ENCODE results near the gene METTL13.

Gene METTL13

DNA sequence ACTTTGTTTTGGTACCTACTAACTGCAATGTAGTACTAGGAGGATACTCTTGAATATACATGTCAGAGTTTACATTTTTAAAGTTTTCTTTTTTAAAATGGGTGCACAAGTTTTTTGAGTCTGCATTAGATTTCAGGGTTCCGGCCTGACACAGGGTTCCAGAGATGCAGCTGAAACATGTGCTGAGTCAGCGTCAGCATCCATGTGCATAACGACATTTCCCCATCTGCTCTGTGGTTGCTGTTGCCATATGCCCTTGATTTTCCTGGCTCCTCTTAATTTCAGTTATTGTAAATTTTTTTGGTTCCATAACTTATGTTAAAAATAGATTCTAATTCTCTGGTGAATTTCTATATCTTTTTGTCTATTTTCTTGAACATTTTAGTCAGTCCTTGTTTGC, 12.3 kb upstream of the METTL13 start:
- H3K4me3 ChIP-seq (ENCODE audit: low read length in 2 of 2) = no peak overlapping the region
- H3K27me3 ChIP-seq (ENCODE audit: control insufficient read depth in 1 of 2, insufficient read depth in 2 of 2, low read length in 2 of 2) = no peaks in the 10 kb centered on the region
- no peak overlapping the region for H3K27ac ChIP-seq (ENCODE audit: low read length)

GRCh38 chr1:171769754-171770153, 11.7 kb upstream of the METTL13 start:
- Histone ChIP-seq H3K36me3 (ENCODE audit: control insufficient read depth in 2 of 2, insufficient read depth in 2 of 2, low read length in 2 of 2) (no peaks in the 10 kb centered on the region), H3K9me3 (ENCODE audit: control insufficient read depth in 2 of 2, low read length in 2 of 2) (no peaks in the 10 kb centered on the region), H3K4me1 (ENCODE audit: control insufficient read depth, insufficient read depth, low read length) (no peaks in the 10 kb centered on the region), H3K4me3 (ENCODE audit: low read length in 2 of 2) (no peak overlapping the region), H3K27ac (ENCODE audit: low read length) (no peak overlapping the region), H3K27me3 (ENCODE audit: control insufficient read depth in 1 of 2, insufficient read depth in 2 of 2, low read length in 2 of 2) (no peaks in the 10 kb centered on the region), H3K9ac (ENCODE audit: low read length in 2 of 2) (no peak overlapping the region)

More for the DNA sequence above, 12.3 kb upstream of the METTL13 start:
- no peak overlapping the region for H3K9ac ChIP-seq (ENCODE audit: low read length in 2 of 2)
- H3K9me3 ChIP-seq (ENCODE audit: control insufficient read depth in 2 of 2, low read length in 2 of 2) = no peaks in the 10 kb centered on the region
- no peaks in the 10 kb centered on the region for H3K4me1 ChIP-seq (ENCODE audit: control insufficient read depth, insufficient read depth, low read length)
- no peaks in the 10 kb centered on the region for H3K36me3 ChIP-seq (ENCODE audit: control insufficient read depth in 2 of 2, insufficient read depth in 2 of 2, low read length in 2 of 2)

DNA sequence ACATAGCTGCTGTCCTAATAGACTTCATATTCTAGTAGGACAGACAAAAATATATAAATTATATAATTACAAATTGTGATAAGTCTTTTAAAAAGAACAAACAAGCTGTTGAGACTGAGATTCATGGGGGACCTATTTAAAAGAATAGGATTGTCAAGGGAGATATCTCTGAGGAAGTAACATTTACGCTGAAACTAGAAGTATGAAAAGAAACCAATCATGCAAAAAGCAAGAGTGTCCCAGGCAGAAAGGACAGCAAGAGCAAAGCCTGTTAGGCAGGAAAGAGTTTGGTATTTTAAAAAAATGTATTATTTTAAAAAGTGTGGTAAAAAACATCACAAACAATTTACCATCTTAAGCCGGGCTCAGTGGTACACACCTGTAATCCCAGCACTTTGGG, 9.1 kb upstream of the METTL13 start:
- no peak overlapping the region for H3K27ac ChIP-seq (ENCODE audit: low read length)
- H3K9me3 ChIP-seq (ENCODE audit: control insufficient read depth in 2 of 2, low read length in 2 of 2) = no peaks in the 10 kb centered on the region
- H3K36me3 ChIP-seq (ENCODE audit: control insufficient read depth in 2 of 2, insufficient read depth in 2 of 2, low read length in 2 of 2) = no peaks in the 10 kb centered on the region
- H3K4me3 ChIP-seq (ENCODE audit: low read length in 2 of 2) = no peak overlapping the region
- no peaks in the 10 kb centered on the region for H3K27me3 ChIP-seq (ENCODE audit: control insufficient read depth in 1 of 2, insufficient read depth in 2 of 2, low read length in 2 of 2)
- H3K9ac ChIP-seq (ENCODE audit: low read length in 2 of 2) = no peak overlapping the region
- no peaks in the 10 kb centered on the region for H3K4me1 ChIP-seq (ENCODE audit: control insufficient read depth, insufficient read depth, low read length)

DNA sequence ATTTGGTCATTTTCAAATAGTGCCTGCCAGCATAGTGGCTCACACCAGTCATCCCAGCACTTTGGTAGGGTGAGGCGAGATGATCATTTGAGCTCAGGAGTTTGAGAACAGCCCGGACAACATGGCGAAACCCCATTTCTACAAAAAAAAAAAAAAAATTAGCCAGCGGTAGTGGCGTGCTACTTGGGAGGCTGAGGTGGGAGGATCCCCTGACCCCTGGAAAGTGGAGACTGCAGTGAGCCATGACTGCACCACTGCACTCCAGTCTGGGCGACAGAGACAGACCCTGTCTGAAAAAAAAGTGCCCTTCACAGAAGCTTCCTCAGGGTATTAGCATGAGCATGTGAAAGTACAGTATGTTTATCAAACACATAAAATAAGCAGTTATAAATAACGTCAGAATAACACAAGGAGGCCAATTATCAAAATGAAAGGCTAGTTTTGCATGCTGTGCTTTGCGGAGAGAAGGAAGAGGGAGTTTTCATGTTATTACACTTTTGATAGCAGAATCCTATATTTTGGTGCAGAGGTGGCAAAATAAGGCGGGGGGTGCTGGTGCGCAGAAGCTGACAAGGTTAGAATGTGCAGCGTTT, 781 bp upstream of the METTL13 start:
- Histone ChIP-seq H3K9ac (ENCODE audit: low read length in 2 of 2) (peak overlapping the region; percentile 79 to 89), H3K4me3 (ENCODE audit: low read length in 2 of 2) (peak overlapping the region; percentile 75 to 81), H3K4me1 (ENCODE audit: control insufficient read depth, insufficient read depth, low read length) (peaks cover 15% of the 10 kb centered on the region), H3K9me3 (ENCODE audit: control insufficient read depth in 2 of 2, low read length in 2 of 2) (no peaks in the 10 kb centered on the region), H3K36me3 (ENCODE audit: control insufficient read depth in 2 of 2, insufficient read depth in 2 of 2, low read length in 2 of 2) (peaks cover 5 to 9% of the 10 kb centered on the region in 2 donors), H3K27ac (ENCODE audit: low read length) (peak overlapping the region; percentile 85), H3K27me3 (ENCODE audit: control insufficient read depth in 1 of 2, insufficient read depth in 2 of 2, low read length in 2 of 2) (no peaks in the 10 kb centered on the region)

DNA sequence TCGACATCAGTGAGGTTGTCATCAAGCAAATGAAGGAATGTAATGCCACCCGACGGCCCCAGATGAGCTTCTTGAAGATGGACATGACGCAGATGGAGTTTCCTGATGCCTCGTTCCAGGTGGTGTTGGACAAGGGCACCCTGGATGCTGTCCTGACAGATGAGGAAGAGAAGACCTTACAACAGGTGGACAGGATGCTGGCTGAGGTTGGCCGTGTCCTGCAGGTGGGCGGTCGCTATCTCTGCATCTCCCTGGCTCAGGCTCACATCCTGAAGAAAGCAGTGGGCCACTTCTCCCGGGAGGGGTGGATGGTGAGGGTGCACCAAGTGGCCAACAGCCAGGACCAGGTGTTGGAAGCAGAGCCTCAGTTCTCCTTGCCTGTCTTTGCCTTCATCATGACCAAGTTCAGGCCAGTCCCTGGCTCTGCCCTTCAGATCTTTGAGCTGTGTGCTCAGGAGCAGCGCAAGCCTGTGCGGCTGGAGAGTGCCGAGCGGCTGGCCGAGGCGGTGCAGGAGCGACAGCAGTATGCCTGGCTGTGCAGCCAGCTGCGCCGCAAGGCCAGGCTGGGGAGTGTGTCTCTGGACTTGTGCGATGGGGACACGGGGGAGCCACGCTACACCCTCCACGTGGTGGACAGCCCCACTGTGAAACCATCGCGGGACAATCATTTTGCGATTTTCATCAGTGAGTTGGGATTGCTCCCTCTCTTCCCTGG, 2.5 kb downstream of the METTL13 start:
- Histone ChIP-seq H3K27ac (ENCODE audit: low read length) (no peak overlapping the region), H3K4me1 (ENCODE audit: control insufficient read depth, insufficient read depth, low read length) (peaks cover 17% of the 10 kb centered on the region), H3K36me3 (ENCODE audit: control insufficient read depth in 2 of 2, insufficient read depth in 2 of 2, low read length in 2 of 2) (peaks cover 20 to 37% of the 10 kb centered on the region in 2 donors), H3K27me3 (ENCODE audit: control insufficient read depth in 1 of 2, insufficient read depth in 2 of 2, low read length in 2 of 2) (no peaks in the 10 kb centered on the region), H3K9me3 (ENCODE audit: control insufficient read depth in 2 of 2, low read length in 2 of 2) (no peaks in the 10 kb centered on the region), H3K9ac (ENCODE audit: low read length in 2 of 2) (no peak overlapping the region), H3K4me3 (ENCODE audit: low read length in 2 of 2) (no peak overlapping the region)

- H3K27ac ChIP-seq (ENCODE audit: low read length) = no peak overlapping the region
- no peak overlapping the region for H3K4me3 ChIP-seq (ENCODE audit: low read length in 2 of 2)
- H3K9me3 ChIP-seq (ENCODE audit: control insufficient read depth in 2 of 2, low read length in 2 of 2) = no peaks in the 10 kb centered on the region
- H3K27me3 ChIP-seq (ENCODE audit: control insufficient read depth in 1 of 2, insufficient read depth in 2 of 2, low read length in 2 of 2) = no peaks in the 10 kb centered on the region
- H3K9ac ChIP-seq (ENCODE audit: low read length in 2 of 2) = no peak overlapping the region
- peaks cover 24 to 40% of the 10 kb centered on the region in 2 donors for H3K36me3 ChIP-seq (ENCODE audit: control insufficient read depth in 2 of 2, insufficient read depth in 2 of 2, low read length in 2 of 2)
- peaks cover 17% of the 10 kb centered on the region for H3K4me1 ChIP-seq (ENCODE audit: control insufficient read depth, insufficient read depth, low read length)
These were observed 3.3 kb downstream of the METTL13 start for GRCh38 chr1:171784784-171785183.

GRCh38 chr1:171785766-171786165, 4.3 kb downstream of the METTL13 start:
- peaks cover 17% of the 10 kb centered on the region for H3K4me1 ChIP-seq (ENCODE audit: control insufficient read depth, insufficient read depth, low read length)
- no peak overlapping the region for H3K9ac ChIP-seq (ENCODE audit: low read length in 2 of 2)
- no peak overlapping the region for H3K4me3 ChIP-seq (ENCODE audit: low read length in 2 of 2)
- no peak overlapping the region for H3K27ac ChIP-seq (ENCODE audit: low read length)
- peaks cover 31 to 48% of the 10 kb centered on the region in 2 donors for H3K36me3 ChIP-seq (ENCODE audit: control insufficient read depth in 2 of 2, insufficient read depth in 2 of 2, low read length in 2 of 2)
- no peaks in the 10 kb centered on the region for H3K27me3 ChIP-seq (ENCODE audit: control insufficient read depth in 1 of 2, insufficient read depth in 2 of 2, low read length in 2 of 2)
- H3K9me3 ChIP-seq (ENCODE audit: control insufficient read depth in 2 of 2, low read length in 2 of 2) = no peaks in the 10 kb centered on the region

DNA sequence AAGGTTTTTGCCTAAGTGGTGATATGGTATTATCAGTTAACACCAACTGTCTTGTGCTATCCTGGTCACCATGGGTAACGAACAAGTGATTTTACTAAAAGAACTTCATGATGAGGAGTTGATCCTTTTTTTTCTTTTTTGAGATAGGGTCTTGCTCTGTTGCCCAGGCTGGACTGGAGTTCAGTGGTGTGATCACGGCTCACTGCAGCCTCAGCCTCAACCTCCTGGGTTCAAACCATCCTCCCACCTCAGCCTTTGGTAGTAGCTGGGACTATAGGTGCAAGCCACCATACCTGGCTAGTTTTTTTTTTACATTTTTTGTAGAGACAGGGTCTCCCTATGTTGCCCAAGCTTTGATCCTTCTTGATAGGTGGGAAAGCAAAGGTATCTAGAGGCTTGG, 5.1 kb downstream of the METTL13 start:
- H3K4me1 ChIP-seq (ENCODE audit: control insufficient read depth, insufficient read depth, low read length) = peaks cover 17% of the 10 kb centered on the region
- no peaks in the 10 kb centered on the region for H3K27me3 ChIP-seq (ENCODE audit: control insufficient read depth in 1 of 2, insufficient read depth in 2 of 2, low read length in 2 of 2)
- H3K27ac ChIP-seq (ENCODE audit: low read length) = no peak overlapping the region
- peaks cover 37 to 54% of the 10 kb centered on the region in 2 donors for H3K36me3 ChIP-seq (ENCODE audit: control insufficient read depth in 2 of 2, insufficient read depth in 2 of 2, low read length in 2 of 2)
- no peaks in the 10 kb centered on the region for H3K9me3 ChIP-seq (ENCODE audit: control insufficient read depth in 2 of 2, low read length in 2 of 2)
- no peak overlapping the region for H3K9ac ChIP-seq (ENCODE audit: low read length in 2 of 2)
- H3K4me3 ChIP-seq (ENCODE audit: low read length in 2 of 2) = no peak overlapping the region

DNA sequence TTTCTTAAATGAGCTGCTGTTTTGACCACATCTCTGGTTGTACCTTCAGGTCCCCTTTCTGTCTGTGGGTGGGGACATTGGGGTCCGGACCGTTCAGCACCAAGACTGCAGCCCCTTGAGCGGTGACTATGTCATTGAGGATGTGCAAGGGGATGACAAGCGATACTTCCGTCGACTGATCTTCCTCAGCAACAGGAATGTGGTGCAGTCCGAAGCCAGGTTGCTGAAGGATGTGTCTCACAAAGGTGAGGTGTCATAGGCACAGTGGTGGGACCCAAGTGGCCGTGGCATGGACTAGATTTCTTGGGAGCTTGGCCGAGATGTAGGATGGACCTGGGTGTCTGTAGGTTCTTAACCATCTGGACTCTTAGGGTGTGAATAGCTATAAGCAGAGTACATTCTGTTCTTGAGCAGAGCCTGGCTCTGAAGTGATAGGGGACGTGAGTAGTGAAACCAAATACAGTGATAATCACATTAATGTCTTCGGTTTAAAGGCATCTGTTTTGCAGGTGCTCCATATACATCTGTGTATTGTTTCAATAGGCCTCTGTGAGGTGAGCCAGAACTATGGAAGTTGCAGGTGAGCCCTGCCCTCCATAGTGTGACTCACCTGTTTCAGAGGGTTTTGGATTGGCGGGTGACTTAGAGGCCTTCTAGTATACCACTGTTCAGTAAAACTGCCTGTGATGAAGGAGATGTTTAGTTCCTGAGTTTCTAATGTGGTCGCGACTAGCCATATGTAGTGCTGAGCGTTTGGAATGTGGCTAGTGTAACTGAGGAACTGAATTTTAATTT, 6.4 kb downstream of the METTL13 start:
- H3K4me3 ChIP-seq (ENCODE audit: low read length in 2 of 2) = no peak overlapping the region
- H3K4me1 ChIP-seq (ENCODE audit: control insufficient read depth, insufficient read depth, low read length) = peaks cover 15% of the 10 kb centered on the region
- no peaks in the 10 kb centered on the region for H3K27me3 ChIP-seq (ENCODE audit: control insufficient read depth in 1 of 2, insufficient read depth in 2 of 2, low read length in 2 of 2)
- H3K36me3 ChIP-seq (ENCODE audit: control insufficient read depth in 2 of 2, insufficient read depth in 2 of 2, low read length in 2 of 2) = peaks cover 50 to 61% of the 10 kb centered on the region in 2 donors
- H3K27ac ChIP-seq (ENCODE audit: low read length) = no peak overlapping the region
- H3K9me3 ChIP-seq (ENCODE audit: control insufficient read depth in 2 of 2, low read length in 2 of 2) = no peaks in the 10 kb centered on the region
- no peak overlapping the region for H3K9ac ChIP-seq (ENCODE audit: low read length in 2 of 2)

GRCh38 chr1:171788696-171789095, 7.2 kb downstream of the METTL13 start:
- no peaks in the 10 kb centered on the region for H3K27me3 ChIP-seq (ENCODE audit: control insufficient read depth in 1 of 2, insufficient read depth in 2 of 2, low read length in 2 of 2)
- peaks cover 15% of the 10 kb centered on the region for H3K4me1 ChIP-seq (ENCODE audit: control insufficient read depth, insufficient read depth, low read length)
- no peak overlapping the region for H3K4me3 ChIP-seq (ENCODE audit: low read length in 2 of 2)
- H3K9ac ChIP-seq (ENCODE audit: low read length in 2 of 2) = peak overlapping the region in 1 of 2 donors; percentile 29
- H3K27ac ChIP-seq (ENCODE audit: low read length) = no peak overlapping the region
- H3K9me3 ChIP-seq (ENCODE audit: control insufficient read depth in 2 of 2, low read length in 2 of 2) = no peaks in the 10 kb centered on the region
- H3K36me3 ChIP-seq (ENCODE audit: control insufficient read depth in 2 of 2, insufficient read depth in 2 of 2, low read length in 2 of 2) = peaks cover 50 to 59% of the 10 kb centered on the region in 2 donors
